CMK (cell line): ENCODE data around the gene ZNF182.
A peak's percentile ranks its signal among the peaks of the same experiment; 100 is the strongest.
"Not testable (repeated sequence)": the region's sequence is repeated elsewhere in the genome, so short reads cannot be mapped to it uniquely, and the experiment has no call there.

ENCODE experiments used
- DNase-seq: peaks from one replicate; pipeline ENCODE4 v3.0.0-alpha.2; 2010; ENCODE audit warnings: low read depth

ZNF182 gene

GRCh38 chrX:48001260-48001659 is 2.5 kb downstream of the ZNF182 start:
- DNase-seq = no peak

- no peak for DNase-seq
These were observed 11.1 kb downstream of the ZNF182 start for GRCh38 chrX:47992669-47993068.

GRCh38 chrX:47992095-47992380 is 11.8 kb downstream of the ZNF182 start:
- no peak for DNase-seq

GRCh38 chrX:47991263-47992094 is 12.3 kb downstream of the ZNF182 start:
- DNase-seq = no peak

GRCh38 chrX:47976254-47977151 is 27.3 kb downstream of the ZNF182 start:
- no peak for DNase-seq

GRCh38 chrX:47973235-47973634 is 30.6 kb downstream of the ZNF182 start:
- DNase-seq = no peak

- not testable (repeated sequence) for DNase-seq
These were observed 38.3 kb downstream of the ZNF182 start for GRCh38 chrX:47965526-47965925.

- DNase-seq = not testable (repeated sequence)
These were observed 42.0 kb downstream of the ZNF182 start for GRCh38 chrX:47961830-47962229.

- no peak for DNase-seq
These were observed 43.4 kb downstream of the ZNF182 start for GRCh38 chrX:47960406-47960805.

GRCh38 chrX:47958761-47959342 is 44.9 kb downstream of the ZNF182 start:
- no peak for DNase-seq

GRCh38 chrX:47958206-47958605 is 45.6 kb downstream of the ZNF182 start:
- not testable (repeated sequence) for DNase-seq

- no peak for DNase-seq
These were observed 47.8 kb downstream of the ZNF182 start for GRCh38 chrX:47956016-47956415.

- DNase-seq = not testable (repeated sequence)
These were observed 48.5 kb downstream of the ZNF182 start for GRCh38 chrX:47955295-47955694.

- DNase-seq = no peak
These were observed 62.4 kb downstream of the ZNF182 start for GRCh38 chrX:47941423-47941822.

GRCh38 chrX:47940448-47940847 is 63.3 kb downstream of the ZNF182 start:
- no peak for DNase-seq

GRCh38 chrX:47936940-47937317 is 66.9 kb downstream of the ZNF182 start:
- DNase-seq = no peak

GRCh38 chrX:47936224-47936939 is 67.4 kb downstream of the ZNF182 start:
- DNase-seq = peak; percentile 73

- DNase-seq = no peak
These were observed 69.8 kb downstream of the ZNF182 start for GRCh38 chrX:47933946-47934345.

- not testable (repeated sequence) for DNase-seq
These were observed 71.8 kb downstream of the ZNF182 start for GRCh38 chrX:47931970-47932369.

GRCh38 chrX:47927212-47927611 is 76.6 kb downstream of the ZNF182 start:
- DNase-seq = no peak
